NCI-H2196 treated with DMSO at 0.1 percent for 48 hours (cell line): Measurements from ENCODE around the gene PARP6.

ENCODE experiments used
- DNase-seq: peaks from one replicate; lab custom pipeline; 2025; ENCODE audit not compliant: unreplicated experiment; lab: John Stamatoyannopoulos, UW

Gene PARP6

DNA sequence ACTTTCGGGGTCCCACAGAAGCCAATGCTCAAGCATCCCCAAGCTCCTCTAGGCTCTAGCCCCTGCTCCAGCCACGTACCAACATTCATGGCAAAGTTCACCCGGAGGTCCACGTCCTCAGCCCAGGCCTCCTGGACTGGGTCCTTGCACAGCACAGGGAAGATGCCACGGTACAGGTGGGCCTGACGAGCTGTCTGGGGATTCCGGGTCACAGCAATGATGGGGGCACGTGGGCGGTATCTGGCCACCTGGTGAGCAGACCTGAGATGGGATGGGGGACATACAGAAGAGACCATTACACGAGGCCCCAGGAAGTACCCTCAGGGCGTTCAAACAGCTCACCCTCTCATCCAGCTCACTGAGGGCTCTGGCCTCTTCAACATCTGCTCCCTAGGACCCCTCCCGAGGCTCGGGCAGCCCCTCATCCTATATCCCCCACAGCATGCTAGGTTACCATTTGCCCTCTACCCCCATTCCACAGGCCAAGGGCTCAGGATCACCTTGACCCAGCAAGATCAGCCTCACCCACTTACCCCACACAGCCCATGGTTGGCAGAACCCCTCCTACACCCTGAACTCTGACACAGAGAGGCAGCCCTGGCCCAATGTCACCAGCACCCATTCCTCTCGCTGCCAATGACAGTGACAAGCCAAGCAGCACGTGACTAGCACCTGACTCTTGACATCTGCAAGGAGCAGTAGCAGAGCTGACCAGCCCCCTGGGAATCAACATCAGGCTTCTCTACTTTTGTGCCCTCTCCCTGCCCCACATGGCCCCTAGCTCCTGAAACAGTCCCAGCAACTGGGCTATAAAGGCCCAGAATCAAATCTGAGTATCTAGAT lies 71.7 kb downstream of the PARP6 start:
- no peak for DNase-seq

DNA sequence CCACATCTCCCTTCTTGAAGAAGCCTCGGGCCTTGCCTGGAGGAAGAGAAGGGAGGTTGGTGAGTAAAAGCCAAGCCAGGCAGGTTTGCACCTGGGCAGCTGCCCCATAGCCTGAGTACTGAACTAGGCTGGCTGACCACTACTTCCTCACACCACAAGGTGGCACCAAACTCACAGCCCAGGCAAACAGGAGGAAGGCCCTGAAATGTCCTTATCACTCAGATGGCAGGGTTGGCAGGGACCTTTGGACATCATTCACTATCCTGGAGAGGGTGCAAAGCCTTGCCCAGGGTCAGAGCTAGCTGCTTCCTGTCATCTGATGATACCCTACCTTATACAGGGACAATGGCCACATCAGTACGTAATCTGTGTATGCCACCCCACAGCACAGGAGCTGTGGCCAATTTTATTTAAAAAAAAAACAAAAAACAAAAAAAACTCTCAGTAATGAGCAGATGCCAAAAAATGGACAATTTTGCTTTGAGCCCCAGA lies 72.6 kb downstream of the PARP6 start:
- DNase-seq = peak; percentile 60

DNA sequence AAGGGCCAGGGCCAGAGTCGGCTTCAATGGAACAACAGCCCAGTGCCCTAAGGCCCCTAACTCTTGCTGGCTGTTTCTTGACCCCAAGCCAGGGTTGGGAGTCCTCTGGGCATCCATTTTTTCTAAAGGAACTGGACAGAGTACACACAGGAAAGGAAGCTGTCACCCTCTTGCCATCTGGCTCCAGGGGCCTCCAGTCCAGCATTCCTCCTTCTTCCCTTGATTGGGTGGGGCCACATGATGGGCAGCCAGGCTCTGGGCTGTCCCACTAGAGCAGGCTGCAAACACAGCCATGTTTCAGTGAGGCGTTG lies 73.2 kb downstream of the PARP6 start:
- no peak for DNase-seq

- DNase-seq = peak; percentile 38
Observed at GRCh38 chr15:72198356-72199204, 73.8 kb downstream of the PARP6 start.

DNA sequence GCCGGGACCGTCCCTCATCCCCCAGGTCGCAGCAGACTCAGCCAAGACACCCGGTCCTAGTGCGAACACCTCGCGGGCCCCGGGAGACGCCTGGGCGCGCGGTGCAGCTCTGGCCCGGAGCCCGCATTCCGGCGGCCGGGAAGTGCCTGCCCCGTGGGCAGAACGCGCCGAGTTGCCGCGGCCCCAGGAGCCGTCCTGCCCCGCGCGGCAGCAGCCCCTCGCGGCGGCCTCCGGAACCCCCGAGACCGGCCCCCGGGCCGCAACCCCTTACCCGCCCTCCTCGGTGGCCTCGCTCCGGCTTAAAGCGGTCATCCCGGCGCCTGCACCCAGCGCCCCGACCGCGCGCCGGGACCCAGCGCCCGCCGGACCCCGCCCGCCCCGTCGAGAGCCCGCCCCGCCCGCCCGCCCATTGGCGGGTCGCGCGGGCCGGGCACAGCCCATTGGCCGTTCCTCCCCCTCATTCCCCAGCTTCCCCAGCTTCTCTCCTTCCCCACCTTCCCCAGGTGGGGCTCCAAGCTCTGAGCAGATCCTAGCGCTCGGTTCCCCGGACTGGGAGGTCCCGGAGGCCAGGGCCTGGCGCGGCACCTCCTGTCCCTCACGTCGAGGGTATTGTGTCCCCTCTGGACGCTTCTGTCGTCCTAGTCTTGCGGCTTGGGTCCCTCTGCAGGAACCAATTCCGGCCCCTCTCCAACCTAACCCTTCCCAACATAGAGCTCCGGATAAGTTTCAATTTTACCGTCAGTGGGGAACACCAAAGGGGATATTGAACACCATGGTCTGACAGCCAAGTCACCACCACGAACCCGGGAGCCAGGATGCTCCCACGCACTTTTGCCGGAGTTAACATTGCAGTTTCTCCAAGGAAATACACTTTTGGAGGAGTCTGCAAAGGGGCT lies 74.6 kb downstream of the PARP6 start, which contains the start of gene GRAMD2A:
Gene GRAMD2A, minus strand, starts transcription at position 328 of the 896 bp plus-strand sequence.
- peak; percentile 13 for DNase-seq

DNA sequence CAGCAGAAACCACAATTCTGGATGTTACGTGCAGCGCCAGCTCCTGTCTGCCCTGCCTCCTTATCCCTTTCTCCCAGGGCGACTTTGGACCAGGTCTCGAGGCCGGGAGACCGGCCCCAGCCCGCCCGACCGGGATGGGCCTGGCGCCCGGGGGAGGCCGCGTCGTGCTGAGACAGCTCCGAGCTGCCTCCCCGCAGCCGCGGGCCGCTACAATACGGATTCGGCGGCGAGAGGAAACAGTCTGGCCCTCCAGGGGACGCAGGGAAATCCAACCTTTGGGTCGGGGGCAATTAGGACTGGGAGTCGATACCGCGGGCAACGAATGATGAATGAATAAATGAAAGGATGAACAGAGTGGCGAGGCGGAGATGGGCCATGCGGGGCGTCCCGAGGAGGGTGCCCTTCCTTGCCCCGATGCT lies 75.3 kb downstream of the PARP6 start:
- DNase-seq = no peak

GRCh38 chr15:72196409-72197040 lies 75.8 kb downstream of the PARP6 start:
- DNase-seq = no peak

DNA sequence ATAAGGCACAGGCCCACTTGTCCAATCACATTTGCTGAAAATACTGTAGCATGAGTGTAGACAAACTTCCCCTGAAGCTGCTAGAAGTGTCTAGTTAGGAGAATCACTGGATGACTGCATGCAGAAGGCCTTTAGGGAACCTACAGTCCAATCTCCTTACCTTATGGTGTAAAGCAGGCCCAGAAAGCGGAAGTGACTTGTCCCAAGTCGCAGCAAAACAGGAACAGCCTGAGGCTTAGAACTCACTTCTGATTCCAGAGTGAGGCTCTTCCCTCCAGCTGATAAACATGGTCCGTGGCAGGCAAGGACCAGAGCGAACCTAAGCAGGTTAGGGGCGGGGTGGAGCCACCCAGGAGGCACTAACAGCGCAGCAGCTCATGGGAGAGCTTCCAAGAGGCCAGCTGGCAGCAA lies 77.2 kb downstream of the PARP6 start:
- DNase-seq = no peak

GRCh38 chr15:72193836-72194396 lies 78.4 kb downstream of the PARP6 start:
- no peak for DNase-seq

DNA sequence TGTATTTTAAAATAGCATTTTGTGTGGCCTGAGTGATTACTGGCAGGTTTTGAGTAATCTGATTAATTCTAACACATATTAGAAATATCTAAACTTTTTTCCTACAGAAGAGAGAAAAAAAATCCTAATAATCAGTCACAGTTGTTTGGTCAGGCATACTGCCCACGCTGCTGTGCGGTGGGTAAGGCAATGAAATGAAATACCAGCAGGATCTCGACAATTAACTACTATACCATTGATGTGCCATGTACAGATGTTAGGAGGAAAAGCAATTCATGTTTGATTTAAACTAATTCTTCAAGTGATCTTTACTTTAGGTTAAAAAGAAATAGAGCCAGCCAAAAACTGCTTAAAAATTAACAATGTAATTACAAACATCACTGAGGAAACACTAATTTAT lies 79.9 kb downstream of the PARP6 start:
- no peak for DNase-seq
